ENCODE measurements around the gene MSL1. TPM values are rescaled to one million over a fixed set of nuclear protein-coding genes. Genes with fewer than 3 reads are reported as not detected.

The MSL1 gene
- total RNA-seq, 1 donor from 2014 or later = 39.8 TPM

DNA sequence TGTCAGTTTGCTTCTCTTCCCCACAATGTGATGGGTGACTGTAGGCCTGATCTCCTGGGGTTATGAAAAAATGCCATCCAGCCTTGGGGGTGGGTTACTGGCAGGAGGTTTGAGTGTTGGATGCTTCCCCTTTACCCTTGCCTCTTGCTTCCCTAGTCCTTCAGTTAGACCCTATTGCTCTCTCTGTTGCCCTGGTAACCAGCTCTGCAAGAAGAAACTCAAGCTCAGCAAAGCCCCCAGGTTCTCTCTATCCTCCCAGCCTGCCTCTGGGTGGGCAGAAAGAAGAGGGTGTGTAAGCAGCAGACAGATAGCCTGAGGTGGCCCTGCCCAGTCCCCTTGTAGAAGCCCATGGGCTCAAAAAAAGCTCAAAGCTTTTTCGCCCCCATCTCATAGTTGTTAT lies 52.7 kb downstream of the MSL1 start:
- intact Hi-C loops (cut with micrococcal nuclease) = no loop called here
- H3K36me3 ChIP-seq = peaks cover 64% of the 10 kb centered on the region

DNA sequence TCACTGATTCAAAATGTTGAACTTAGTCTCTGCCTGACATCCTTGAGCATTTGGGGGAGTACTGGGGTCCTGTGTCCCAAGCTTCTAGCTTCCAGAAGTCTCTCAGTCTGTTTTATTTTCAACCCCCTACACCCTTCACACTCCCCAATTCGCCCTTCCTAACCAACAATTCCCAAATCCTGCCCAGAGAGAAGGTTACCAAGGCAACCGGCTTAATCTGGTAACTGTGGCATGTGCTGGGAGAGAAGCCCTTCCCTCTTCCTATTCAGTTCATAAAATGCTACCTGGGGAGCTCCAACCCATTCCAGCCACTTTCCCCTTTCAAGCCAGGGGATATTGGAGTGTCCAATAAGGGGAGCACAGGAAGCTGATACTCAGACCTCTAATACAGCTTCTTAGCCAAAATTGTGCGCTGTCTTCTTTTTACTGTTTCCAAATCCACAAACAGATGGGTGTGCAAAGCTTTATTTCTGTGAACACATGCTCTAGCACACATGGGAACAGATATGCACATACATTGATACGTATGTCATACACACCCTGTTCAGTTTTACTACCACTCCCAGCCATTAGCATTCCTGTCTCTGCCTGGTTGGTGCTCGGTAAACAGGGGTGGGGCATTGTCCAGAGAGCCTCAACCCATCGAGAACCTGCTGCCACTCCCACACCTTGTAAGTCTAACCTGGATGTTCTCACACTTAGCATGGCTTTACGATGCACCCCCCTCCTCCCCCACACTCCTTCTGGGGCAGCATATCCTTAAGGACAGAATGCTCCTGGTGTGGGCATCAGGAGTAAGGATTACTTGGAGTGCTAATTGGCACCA lies 54.4 kb downstream of the MSL1 start:
- Histone ChIP-seq H3K4me3 (no peak overlapping the region), H3K27ac (replicated peaks) (no peak overlapping the region), H3K27me3 (ENCODE audit: low read depth) (no peaks in the 10 kb centered on the region), H3K9me3 (replicated peaks) (no peaks in the 10 kb centered on the region), H3K4me1 (peaks cover 21% of the 10 kb centered on the region), H3K36me3 (peaks cover 48% of the 10 kb centered on the region)
- DNase-seq = no peak
- TF ChIP-seq, protein P1, sequence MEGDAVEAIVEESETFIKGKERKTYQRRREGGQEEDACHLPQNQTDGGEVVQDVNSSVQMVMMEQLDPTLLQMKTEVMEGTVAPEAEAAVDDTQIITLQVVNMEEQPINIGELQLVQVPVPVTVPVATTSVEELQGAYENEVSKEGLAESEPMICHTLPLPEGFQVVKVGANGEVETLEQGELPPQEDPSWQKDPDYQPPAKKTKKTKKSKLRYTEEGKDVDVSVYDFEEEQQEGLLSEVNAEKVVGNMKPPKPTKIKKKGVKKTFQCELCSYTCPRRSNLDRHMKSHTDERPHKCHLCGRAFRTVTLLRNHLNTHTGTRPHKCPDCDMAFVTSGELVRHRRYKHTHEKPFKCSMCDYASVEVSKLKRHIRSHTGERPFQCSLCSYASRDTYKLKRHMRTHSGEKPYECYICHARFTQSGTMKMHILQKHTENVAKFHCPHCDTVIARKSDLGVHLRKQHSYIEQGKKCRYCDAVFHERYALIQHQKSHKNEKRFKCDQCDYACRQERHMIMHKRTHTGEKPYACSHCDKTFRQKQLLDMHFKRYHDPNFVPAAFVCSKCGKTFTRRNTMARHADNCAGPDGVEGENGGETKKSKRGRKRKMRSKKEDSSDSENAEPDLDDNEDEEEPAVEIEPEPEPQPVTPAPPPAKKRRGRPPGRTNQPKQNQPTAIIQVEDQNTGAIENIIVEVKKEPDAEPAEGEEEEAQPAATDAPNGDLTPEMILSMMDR (IDR thresholded peaks at IDR 0.05; ENCODE audit: borderline replicate concordance) = no peak
- intact Hi-C loops (cut with micrococcal nuclease) = no loop called here

More for the DNA sequence above, 52.7 kb downstream of the MSL1 start:
- DNase-seq = no peak
- no peak overlapping the region for H3K27ac ChIP-seq (replicated peaks)
- H3K4me3 ChIP-seq = no peak overlapping the region
- TF ChIP-seq, protein P1 (IDR thresholded peaks at IDR 0.05; ENCODE audit: borderline replicate concordance) = no peak
- peaks cover 17% of the 10 kb centered on the region for H3K4me1 ChIP-seq
- no peaks in the 10 kb centered on the region for H3K9me3 ChIP-seq (replicated peaks)
- H3K27me3 ChIP-seq (ENCODE audit: low read depth) = no peaks in the 10 kb centered on the region

DNA sequence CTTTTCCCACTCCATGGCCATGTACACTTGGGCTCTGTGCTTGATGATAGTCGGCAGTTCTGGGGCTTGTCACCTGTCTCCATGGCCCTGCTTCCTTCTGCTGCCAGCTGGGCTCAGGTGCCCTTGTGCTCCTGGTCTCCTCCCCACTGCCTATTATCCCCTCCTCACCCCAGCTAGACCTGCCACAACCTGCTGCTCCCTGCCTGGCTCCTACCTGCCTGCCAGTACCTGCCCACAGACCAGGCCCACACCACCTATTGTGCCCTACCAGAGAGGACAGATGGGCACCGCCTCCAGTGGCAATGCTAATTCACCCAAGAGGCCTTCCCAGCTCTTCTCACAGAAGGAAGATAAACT lies 55.0 kb downstream of the MSL1 start:
- peak overlapping the region; percentile 63 for H3K4me3 ChIP-seq
- H3K36me3 ChIP-seq = peaks cover 42% of the 10 kb centered on the region

DNA sequence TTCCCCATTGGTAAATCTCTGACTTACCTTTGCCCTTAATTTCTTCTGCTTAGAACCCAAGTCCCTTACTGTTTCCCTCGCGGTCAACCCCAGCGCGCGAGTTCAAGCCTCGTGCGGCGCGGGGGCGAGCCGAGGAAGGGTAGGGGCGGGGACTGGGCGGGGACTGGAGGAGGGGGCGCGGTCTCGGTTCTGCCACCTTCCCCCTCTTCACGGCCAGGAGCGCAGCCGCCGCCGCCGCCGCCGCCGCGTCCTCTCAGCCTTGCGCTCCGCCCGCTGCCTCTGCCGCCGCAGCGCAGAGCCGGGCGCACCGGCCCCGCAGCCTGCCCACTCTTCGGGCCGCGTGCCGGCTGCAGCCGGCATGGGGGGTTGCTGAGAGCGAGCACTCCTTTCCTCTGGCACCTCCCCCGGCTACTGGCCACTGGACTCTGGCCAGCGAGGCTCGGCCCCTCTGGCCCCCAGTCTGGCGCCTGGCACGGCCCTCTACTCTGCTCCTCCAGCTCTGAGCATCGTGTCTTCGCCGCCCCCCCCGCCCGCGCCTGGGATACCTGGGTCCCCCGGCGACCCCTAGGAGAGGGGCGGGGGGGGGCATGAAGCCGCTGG lies 55.6 kb downstream of the MSL1 start, which contains the start of gene RAPGEFL1:
Gene RAPGEFL1 (plus strand): TSS at position 196 of the 600 bp plus-strand sequence. CDS start 392 bp downstream, at position 588.
- no peak within 1 kb of the TSS for H3K27ac ChIP-seq (replicated peaks)
- H3K27me3 ChIP-seq (ENCODE audit: low read depth) = no peaks in the 10 kb centered on the region
- H3K9me3 ChIP-seq (replicated peaks) = no peaks in the 10 kb centered on the region
- peak; percentile 82 for DNase-seq
- intact Hi-C loops (cut with micrococcal nuclease) = no loop called here
- TF ChIP-seq, protein P1 (IDR thresholded peaks at IDR 0.05; ENCODE audit: borderline replicate concordance) = no peak
- peaks cover 35% of the 10 kb centered on the region for H3K36me3 ChIP-seq
- H3K4me1 ChIP-seq = peaks cover 33% of the 10 kb centered on the region
- H3K4me3 ChIP-seq = peak within 1 kb of the TSS; percentile 63

More for the DNA sequence above, 55.0 kb downstream of the MSL1 start:
- Histone ChIP-seq H3K27ac (replicated peaks) (no peak overlapping the region), H3K4me1 (peaks cover 26% of the 10 kb centered on the region), H3K27me3 (ENCODE audit: low read depth) (no peaks in the 10 kb centered on the region), H3K9me3 (replicated peaks) (no peaks in the 10 kb centered on the region)
- intact Hi-C loops (cut with micrococcal nuclease) = no loop called here
- DNase-seq = no peak
- TF ChIP-seq, protein P1 (IDR thresholded peaks at IDR 0.05; ENCODE audit: borderline replicate concordance) = no peak

DNA sequence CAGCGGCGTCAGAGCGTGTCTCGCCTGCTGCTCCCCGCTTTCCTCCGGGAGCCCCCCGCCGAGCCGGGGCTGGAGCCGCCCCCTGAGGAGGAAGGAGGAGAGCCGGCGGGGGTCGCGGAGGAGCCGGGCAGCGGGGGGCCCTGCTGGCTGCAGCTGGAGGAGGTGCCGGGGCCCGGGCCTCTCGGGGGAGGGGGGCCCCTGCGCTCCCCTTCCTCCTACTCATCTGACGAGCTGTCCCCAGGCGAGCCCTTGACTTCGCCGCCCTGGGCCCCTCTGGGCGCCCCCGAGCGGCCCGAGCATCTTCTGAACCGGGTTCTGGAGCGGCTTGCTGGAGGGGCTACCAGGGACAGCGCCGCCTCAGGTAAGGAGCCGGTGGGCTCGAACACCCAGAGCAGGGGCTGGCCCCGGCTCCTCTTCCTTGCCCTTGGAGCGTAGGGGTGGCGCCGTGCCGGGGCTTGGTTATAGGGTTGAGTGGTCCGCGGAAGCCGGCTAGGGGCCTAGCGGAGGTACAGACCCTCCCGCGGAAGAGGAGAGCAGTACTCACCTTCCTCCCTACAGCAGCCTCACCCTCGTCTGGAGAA lies 56.3 kb downstream of the MSL1 start:
- TF ChIP-seq, protein P1 (IDR thresholded peaks at IDR 0.05; ENCODE audit: borderline replicate concordance) = no peak
- Histone ChIP-seq H3K27ac (replicated peaks) (no peak overlapping the region), H3K4me1 (peaks cover 36% of the 10 kb centered on the region), H3K9me3 (replicated peaks) (no peaks in the 10 kb centered on the region), H3K36me3 (peaks cover 29% of the 10 kb centered on the region), H3K4me3 (peak overlapping the region; percentile 63), H3K27me3 (ENCODE audit: low read depth) (no peaks in the 10 kb centered on the region)
- intact Hi-C loops (cut with micrococcal nuclease) = no loop called here
- DNase-seq = no peak
